Tibial nerve (tissue), 4 donors: ENCODE results near the gene RCSD1. TPM values are rescaled to one million over a fixed set of nuclear protein-coding genes. Genes with fewer than 3 reads are reported as not detected.

ENCODE experiments used
- DNase-seq, 2 donors: peaks; one replicate each; pipeline ENCODE4 v3.0.0-alpha.2; 2019; ENCODE audit warnings: low spot score in 2 of 2
- H3K27ac ChIP-seq, 4 donors: fragments of 200-600 bp; sonication (generic) in 3 of 4; one replicate each; pipeline ENCODE4 v1.5.1; 2017 to 2019; ENCODE audit warnings: mild to moderate bottlenecking in 1 of 4
- H3K27me3 ChIP-seq, 2 donors: fragments of 200-600 bp; sonication (generic) in 1 of 2; one replicate each; pipeline versions ENCODE4 v1.5.1 to v1.6.0; 2017 to 2019
- H3K36me3 ChIP-seq, 3 donors: fragments of 200-600 bp; sonication (generic); one replicate each; pipeline ENCODE4 v1.5.1; 2018 to 2019
- H3K4me1 ChIP-seq, 4 donors: fragments of 200-600 bp; sonication (generic) in 3 of 4; one replicate each; pipeline ENCODE4 v1.5.1; 2017 to 2019
- H3K4me3 ChIP-seq, 4 donors: fragments of 200-600 bp; sonication (generic) in 3 of 4; one replicate each; pipeline ENCODE4 v1.5.1; 2017 to 2019; ENCODE audit warnings: mild to moderate bottlenecking in 1 of 4, moderate library complexity in 1 of 4
- H3K9me3 ChIP-seq, 4 donors: fragments of 200-600 bp; sonication (generic) in 3 of 4; one replicate each; pipeline ENCODE4 v1.5.1; 2017 to 2019
- EP300 ChIP-seq, 2 donors: sonication (generic); formaldehyde crosslinking; IDR thresholded peaks; one replicate each; pipeline ENCODE4 v1.6.1; 2017; ENCODE audit warnings: antibody characterized with exemption in 2 of 2, mild to moderate bottlenecking in 1 of 2
- POLR2A ChIP-seq, 2 donors: fragments of 450-650 bp; IDR thresholded peaks; one replicate each; pipeline ENCODE4 v1.6.1; 2017; ENCODE audit warnings: antibody characterized with exemption in 2 of 2, mild to moderate bottlenecking in 2 of 2, moderate library complexity in 2 of 2
- WGBS, 2 donors: methylation state at CpG; one replicate each; pipeline ENCODE4 v1.1.5; 2018; 5-methylcytosine and 5-hydroxymethylcytosine counted together
- total RNA-seq, 4 donors: library from RNA; depleted of rRNA; stranded (reverse); fragments of >200 nt; gene quantifications; one replicate each; pipeline ENCODE4 v1.1.0, GENCODE V29; 2016
- TF ChIP-seq, protein P1 (sequence below), 5 experiments: fragments of 200-600 bp in 3 of 5; fragments of 450-650 bp in 2 of 5; sonication (generic) in 3 of 5; IDR thresholded peaks; one replicate each; pipeline ENCODE4 v1.5.1; 2016 to 2019; ENCODE audit warnings: antibody characterized with exemption in 5 of 5, mild to moderate bottlenecking in 3 of 5, moderate library complexity in 2 of 5

RCSD1 gene
- total RNA-seq, 4 donors from 2014 or later = 10.0 to 17.7 (median 12.9) TPM

DNA sequence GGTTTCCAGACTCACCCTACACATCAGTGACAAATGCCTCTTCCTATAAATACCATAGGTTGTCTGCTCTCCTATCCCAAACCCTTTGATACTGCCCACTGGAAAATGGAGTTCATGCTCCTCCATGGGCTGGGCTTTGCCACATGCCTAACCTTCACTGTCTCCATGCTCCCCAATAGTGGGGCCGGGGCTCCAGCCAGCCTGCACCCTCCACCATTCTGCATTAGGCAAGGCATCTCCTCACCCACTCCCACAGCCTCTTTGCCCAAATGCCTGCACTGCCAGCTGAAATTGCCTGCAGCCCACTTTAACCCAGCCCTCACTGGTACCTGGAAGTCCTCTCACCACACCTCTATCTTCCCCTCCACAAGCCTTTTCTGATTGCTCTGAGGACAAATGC is 73.5 kb downstream of the RCSD1 start:
- no peaks in the 10 kb centered on the region for H3K27me3 ChIP-seq
- DNase-seq = no peak

DNA sequence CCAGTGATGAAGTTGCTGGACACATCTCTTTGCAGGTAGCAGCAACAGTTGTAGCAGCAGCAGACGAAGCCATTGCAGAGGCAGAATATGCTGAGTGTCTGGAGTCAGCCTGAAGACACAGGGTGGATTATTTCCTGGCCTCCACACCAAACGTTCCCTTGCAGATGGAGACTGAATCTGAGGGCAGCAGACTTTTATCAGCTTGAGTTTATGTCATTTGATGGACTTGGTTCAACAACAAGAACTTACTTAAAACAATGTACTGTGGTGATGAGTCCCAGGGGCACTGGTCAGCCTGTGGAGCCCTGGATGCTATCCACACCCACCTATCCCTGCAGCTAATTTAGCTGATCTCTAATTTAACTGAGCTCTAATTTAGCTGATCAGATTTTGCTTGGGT is 74.7 kb downstream of the RCSD1 start:
- Histone ChIP-seq H3K36me3 (no peaks in the 10 kb centered on the region), H3K4me1 (peaks cover 0 to 15% (median 0%) of the 10 kb centered on the region in 4 donors), H3K9me3 (no peaks in the 10 kb centered on the region), H3K27ac (no peak overlapping the region), H3K4me3 (no peak overlapping the region), H3K27me3 (no peaks in the 10 kb centered on the region)
- TF ChIP-seq EP300 (IDR thresholded peaks at IDR 0.05) (no peak), POLR2A (IDR thresholded peaks at IDR 0.05) (no peak)
- TF ChIP-seq, protein P1, sequence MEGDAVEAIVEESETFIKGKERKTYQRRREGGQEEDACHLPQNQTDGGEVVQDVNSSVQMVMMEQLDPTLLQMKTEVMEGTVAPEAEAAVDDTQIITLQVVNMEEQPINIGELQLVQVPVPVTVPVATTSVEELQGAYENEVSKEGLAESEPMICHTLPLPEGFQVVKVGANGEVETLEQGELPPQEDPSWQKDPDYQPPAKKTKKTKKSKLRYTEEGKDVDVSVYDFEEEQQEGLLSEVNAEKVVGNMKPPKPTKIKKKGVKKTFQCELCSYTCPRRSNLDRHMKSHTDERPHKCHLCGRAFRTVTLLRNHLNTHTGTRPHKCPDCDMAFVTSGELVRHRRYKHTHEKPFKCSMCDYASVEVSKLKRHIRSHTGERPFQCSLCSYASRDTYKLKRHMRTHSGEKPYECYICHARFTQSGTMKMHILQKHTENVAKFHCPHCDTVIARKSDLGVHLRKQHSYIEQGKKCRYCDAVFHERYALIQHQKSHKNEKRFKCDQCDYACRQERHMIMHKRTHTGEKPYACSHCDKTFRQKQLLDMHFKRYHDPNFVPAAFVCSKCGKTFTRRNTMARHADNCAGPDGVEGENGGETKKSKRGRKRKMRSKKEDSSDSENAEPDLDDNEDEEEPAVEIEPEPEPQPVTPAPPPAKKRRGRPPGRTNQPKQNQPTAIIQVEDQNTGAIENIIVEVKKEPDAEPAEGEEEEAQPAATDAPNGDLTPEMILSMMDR (IDR thresholded peaks at IDR 0.05) = no peak
- DNase-seq = no peak
- WGBS, 2 donors = 39 to 55% methylated on average over 2 of the region's 2 CpGs

More for the DNA sequence above, 73.5 kb downstream of the RCSD1 start:
- no peaks in the 10 kb centered on the region for H3K9me3 ChIP-seq
- TF ChIP-seq, protein P1 (IDR thresholded peaks at IDR 0.05) = no peak
- no peak for TF ChIP-seq POLR2A (IDR thresholded peaks at IDR 0.05)
- no peak for TF ChIP-seq EP300 (IDR thresholded peaks at IDR 0.05)
- no peak overlapping the region for H3K4me3 ChIP-seq
- H3K4me1 ChIP-seq = peaks cover 0 to 15% (median 0%) of the 10 kb centered on the region in 4 donors
- no peaks in the 10 kb centered on the region for H3K36me3 ChIP-seq
- WGBS, 2 donors = 100% methylated on average over 1 of the region's 1 CpG
- no peak overlapping the region for H3K27ac ChIP-seq

DNA sequence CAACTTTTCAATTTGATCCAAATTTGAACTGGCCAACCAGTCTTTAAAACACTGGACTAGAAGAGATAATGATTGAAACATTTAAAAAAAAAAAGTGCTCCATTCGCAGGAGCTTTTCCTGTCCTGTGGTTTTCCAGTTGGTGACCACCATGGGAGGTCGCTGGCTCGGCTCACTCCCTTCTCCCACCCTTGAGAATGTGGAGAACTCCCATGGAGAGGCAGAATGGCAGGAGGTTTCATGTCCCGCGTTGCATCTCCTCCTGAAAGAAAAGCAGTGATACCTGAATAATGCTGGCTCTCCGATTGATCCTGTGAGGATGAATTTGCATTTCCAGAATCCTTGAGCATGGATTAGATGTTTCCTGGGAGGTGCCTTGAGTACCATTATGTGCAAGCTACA is 75.2 kb downstream of the RCSD1 start:
- H3K36me3 ChIP-seq = no peaks in the 10 kb centered on the region
- WGBS, 2 donors = 47 to 51% methylated on average over 6 of the region's 6 CpGs
- no peak for TF ChIP-seq EP300 (IDR thresholded peaks at IDR 0.05)
- TF ChIP-seq, protein P1 (IDR thresholded peaks at IDR 0.05) = no peak
- TF ChIP-seq POLR2A (IDR thresholded peaks at IDR 0.05) = no peak
- peaks cover 0 to 15% (median 0%) of the 10 kb centered on the region in 4 donors for H3K4me1 ChIP-seq
- H3K27ac ChIP-seq = no peak overlapping the region
- H3K9me3 ChIP-seq = no peaks in the 10 kb centered on the region
- H3K27me3 ChIP-seq = no peaks in the 10 kb centered on the region
- no peak overlapping the region for H3K4me3 ChIP-seq
- no peak for DNase-seq

DNA sequence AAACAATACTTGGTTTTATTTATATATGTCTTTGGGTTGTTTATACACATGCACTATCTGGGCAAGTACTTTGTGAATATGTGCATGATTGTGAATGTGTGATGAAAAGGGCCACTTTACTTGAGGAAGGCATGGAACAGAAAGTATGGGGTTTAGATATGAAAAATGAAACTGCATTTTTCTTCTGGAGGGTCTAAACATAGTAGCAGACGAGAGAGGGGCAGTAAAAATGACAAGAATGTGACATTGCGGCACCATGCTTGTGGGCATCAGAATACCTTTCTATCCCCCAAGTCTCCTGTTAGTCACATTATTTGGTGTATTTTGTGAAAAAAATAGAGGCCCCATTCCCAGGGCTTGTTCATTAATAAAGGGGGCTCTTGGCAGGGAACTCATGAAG is 76.3 kb downstream of the RCSD1 start:
- Histone ChIP-seq H3K27me3 (no peaks in the 10 kb centered on the region), H3K27ac (no peak overlapping the region), H3K9me3 (no peaks in the 10 kb centered on the region), H3K4me3 (no peak overlapping the region), H3K4me1 (peaks cover 0 to 21% (median 2%) of the 10 kb centered on the region in 4 donors), H3K36me3 (no peaks in the 10 kb centered on the region)
- DNase-seq = no peak
- TF ChIP-seq, protein P1 (IDR thresholded peaks at IDR 0.05) = no peak
- TF ChIP-seq EP300 (IDR thresholded peaks at IDR 0.05) = no peak
- no peak for TF ChIP-seq POLR2A (IDR thresholded peaks at IDR 0.05)
- WGBS, 2 donors = 86 to 87% methylated on average over 2 of the region's 2 CpGs

DNA sequence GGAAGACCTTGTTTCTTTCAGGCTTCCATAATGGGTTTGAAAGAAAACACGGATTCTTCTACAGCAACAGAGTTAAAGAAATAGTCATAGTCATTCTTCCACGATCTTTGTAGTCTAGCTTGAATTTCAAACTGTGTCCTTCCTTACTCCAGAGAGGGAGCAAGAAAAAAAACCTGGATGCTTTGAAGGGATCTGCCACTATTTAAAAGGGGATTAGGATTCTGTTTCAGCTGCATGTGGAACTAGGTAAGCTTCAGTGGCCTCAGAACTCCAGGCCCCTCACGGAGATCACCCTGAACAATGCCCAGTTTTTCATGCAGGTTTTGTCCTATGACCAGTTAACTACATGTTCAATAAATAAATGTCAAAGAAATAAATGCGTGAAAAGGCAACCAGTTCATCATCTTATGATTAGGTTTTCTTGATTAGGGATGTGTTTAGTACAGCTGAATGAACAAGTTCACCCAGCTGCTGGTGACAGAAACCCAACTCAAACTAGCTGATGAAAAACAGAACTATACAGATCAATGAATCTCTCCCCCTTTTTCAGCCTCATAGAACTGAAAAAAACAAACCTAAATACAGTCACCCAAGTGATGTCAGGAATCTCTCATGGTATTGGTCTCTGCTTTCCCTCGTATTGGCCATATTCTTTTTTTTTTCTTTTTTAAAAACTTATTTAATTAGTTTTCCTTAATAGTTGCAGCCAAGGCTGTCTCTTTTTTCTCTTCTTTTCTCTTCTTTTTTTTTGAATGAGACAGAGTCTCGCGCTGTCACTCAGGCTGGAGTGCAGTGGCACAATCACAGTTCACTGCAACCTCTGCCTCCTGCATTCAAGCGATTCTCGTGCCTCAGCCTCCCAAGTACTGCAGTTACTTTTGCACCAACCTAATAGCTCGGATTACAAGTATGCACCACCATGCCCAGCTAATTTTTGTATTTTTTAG is 77.2 kb downstream of the RCSD1 start:
- no peaks in the 10 kb centered on the region for H3K36me3 ChIP-seq
- no peaks in the 10 kb centered on the region for H3K27me3 ChIP-seq
- H3K4me1 ChIP-seq = peaks cover 0 to 21% (median 3%) of the 10 kb centered on the region in 4 donors
- no peak for DNase-seq
- H3K4me3 ChIP-seq = no peak overlapping the region
- H3K9me3 ChIP-seq = no peaks in the 10 kb centered on the region
- no peak overlapping the region for H3K27ac ChIP-seq
- TF ChIP-seq, protein P1 (IDR thresholded peaks at IDR 0.05) = no peak
- no peak for TF ChIP-seq POLR2A (IDR thresholded peaks at IDR 0.05)
- TF ChIP-seq EP300 (IDR thresholded peaks at IDR 0.05) = no peak
- 82 to 86% methylated on average over 10 of the region's 10 CpGs for whole genome bisulfite sequencing, 2 donors
